ENCODE data around the gene CEP170. TPM values are rescaled to one million over a fixed set of nuclear protein-coding genes. Genes with fewer than 3 reads are reported as not detected.
"Not testable (repeated sequence)": the region's sequence is repeated elsewhere in the genome, so short reads cannot be mapped to it uniquely, and the experiment has no call there.

CEP170 gene
- total and polyA plus RNA-seq, 10 of the 15 experiments (the other 5 are each of a cell fraction or from before 2014, with no cell fraction given) = 15.0 to 67.3 (median 40.2) TPM

GRCh38 chr1:243114059-243114713, 140.9 kb downstream of the CEP170 start:
- H3K4me3 ChIP-seq; H3K9ac ChIP-seq (ENCODE audit: control insufficient read depth, insufficient read depth, low read length); H4K20me1 ChIP-seq (ENCODE audit: control insufficient read depth, insufficient read depth); RAD21 ChIA-PET (ENCODE audit: unreplicated experiment); CTCF ChIA-PET; H3K27me3 ChIP-seq (replicated peaks in 1 of 2; ENCODE audit: control insufficient read depth in 2 of 2, insufficient read depth in 2 of 2, low read length in 1 of 2); H3K4me1 ChIP-seq (ENCODE audit: control insufficient read depth, insufficient read depth, low read length); H3K79me2 ChIP-seq (ENCODE audit: control insufficient read depth, insufficient read depth, low read length); intact Hi-C loops (cut with micrococcal nuclease; ENCODE audit: unreplicated experiment); H3K9me3 ChIP-seq (replicated peaks; ENCODE audit: control insufficient read depth, insufficient read depth, low read length); H3K36me3 ChIP-seq (ENCODE audit: control insufficient read depth in 2 of 2, insufficient read depth in 2 of 2, low read length in 1 of 2); H3K27ac ChIP-seq (ENCODE audit: control insufficient read depth, insufficient read depth); SMC1A ChIA-PET (ENCODE audit: uncharacterized antibody, unreplicated experiment); in situ Hi-C loops (cut with MboI); BruUV-seq (replicated peaks); POLR2A ChIA-PET: not testable (repeated sequence)
- TF ChIP-seq NFIC (IDR thresholded peaks at IDR 0.05; ENCODE audit: low read depth, low read length) = 0 out of 2 replicates have a peak, but pooled peaks have one; percentile 14
- peak; percentile 70 for TF ChIP-seq MEF2B (IDR thresholded peaks at IDR 0.05; ENCODE audit: partially characterized antibody, poor library complexity, severe bottlenecking)
- peak; percentile 28 for TF ChIP-seq RUNX3 (IDR thresholded peaks at IDR 0.05; ENCODE audit: low read length)
- Histone ChIP-seq H3K4me2 (ENCODE audit: control insufficient read depth, insufficient read depth) (peak overlapping the region; percentile 60), H2AFZ (ENCODE audit: control insufficient read depth, low read depth, low read length) (peak overlapping the region; percentile 71)
- DNase-seq (ENCODE audit: low read depth, low spot score) (peak; percentile 44), ATAC-seq (peak; percentile 92), FAIRE-seq (peak; percentile 83)
- under 1% methylated on average over 8 of the region's 8 CpGs for WGBS (ENCODE audit: insufficient coverage, insufficient replicate concordance, low lambda C conversion rate, missing lambda C conversion rate)

DNA sequence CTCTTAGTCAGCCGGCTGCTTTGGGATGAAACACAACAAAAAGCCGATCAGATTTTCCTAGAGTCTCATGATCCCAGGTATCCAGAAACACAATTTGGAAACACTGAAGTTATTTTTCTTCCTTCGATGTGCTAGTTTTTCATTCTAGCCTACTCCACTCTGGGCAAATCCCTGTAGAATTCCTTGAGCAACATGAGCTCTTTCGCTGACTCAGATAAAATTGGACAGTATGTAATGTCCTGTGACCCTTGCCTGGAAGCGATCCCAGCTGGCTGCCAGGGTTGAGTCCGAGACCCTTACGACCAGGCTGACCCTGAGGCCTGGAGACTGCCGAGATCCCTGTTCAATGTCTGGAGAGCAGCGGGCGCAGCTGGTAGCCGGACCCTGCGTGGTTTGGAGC, 147.9 kb downstream of the CEP170 start:
- H3K79me2 ChIP-seq (ENCODE audit: control insufficient read depth, insufficient read depth, low read length); RAD21 ChIA-PET (ENCODE audit: unreplicated experiment); in situ Hi-C loops (cut with MboI): not testable (repeated sequence)

GRCh38 chr1:243105652-243106332, 149.3 kb downstream of the CEP170 start:
- H3K4me3 ChIP-seq; H3K4me1 ChIP-seq (ENCODE audit: control insufficient read depth, insufficient read depth, low read length); H3K9ac ChIP-seq (ENCODE audit: control insufficient read depth, insufficient read depth, low read length); CTCF ChIA-PET; SMC1A ChIA-PET (ENCODE audit: uncharacterized antibody, unreplicated experiment); DNase-seq (ENCODE audit: low read depth, low spot score); H2AFZ ChIP-seq (ENCODE audit: control insufficient read depth, low read depth, low read length); RAD21 ChIA-PET (ENCODE audit: unreplicated experiment); H3K4me2 ChIP-seq (ENCODE audit: control insufficient read depth, insufficient read depth); H3K36me3 ChIP-seq (ENCODE audit: control insufficient read depth in 2 of 2, insufficient read depth in 2 of 2, low read length in 1 of 2); BruUV-seq (replicated peaks); in situ Hi-C loops (cut with MboI); H4K20me1 ChIP-seq (ENCODE audit: control insufficient read depth, insufficient read depth); H3K9me3 ChIP-seq (replicated peaks; ENCODE audit: control insufficient read depth, insufficient read depth, low read length); intact Hi-C loops (cut with micrococcal nuclease; ENCODE audit: unreplicated experiment); H3K27me3 ChIP-seq (replicated peaks in 1 of 2; ENCODE audit: control insufficient read depth in 2 of 2, insufficient read depth in 2 of 2, low read length in 1 of 2); H3K27ac ChIP-seq (ENCODE audit: control insufficient read depth, insufficient read depth); H3K79me2 ChIP-seq (ENCODE audit: control insufficient read depth, insufficient read depth, low read length); ATAC-seq; FAIRE-seq; POLR2A ChIA-PET: not testable (repeated sequence)
- 29% methylated on average over 6 of the region's 6 CpGs for WGBS (ENCODE audit: insufficient coverage, insufficient replicate concordance, low lambda C conversion rate, missing lambda C conversion rate)

More for the DNA sequence above, 147.9 kb downstream of the CEP170 start:
- ATAC-seq; H2AFZ ChIP-seq (ENCODE audit: control insufficient read depth, low read depth, low read length); SMC1A ChIA-PET (ENCODE audit: uncharacterized antibody, unreplicated experiment); H3K9me3 ChIP-seq (replicated peaks; ENCODE audit: control insufficient read depth, insufficient read depth, low read length); H3K4me3 ChIP-seq; H3K27me3 ChIP-seq (replicated peaks in 1 of 2; ENCODE audit: control insufficient read depth in 2 of 2, insufficient read depth in 2 of 2, low read length in 1 of 2); BruUV-seq (replicated peaks); H3K27ac ChIP-seq (ENCODE audit: control insufficient read depth, insufficient read depth); intact Hi-C loops (cut with micrococcal nuclease; ENCODE audit: unreplicated experiment); H3K9ac ChIP-seq (ENCODE audit: control insufficient read depth, insufficient read depth, low read length); POLR2A ChIA-PET; H3K4me1 ChIP-seq (ENCODE audit: control insufficient read depth, insufficient read depth, low read length); CTCF ChIA-PET; H3K36me3 ChIP-seq (ENCODE audit: control insufficient read depth in 2 of 2, insufficient read depth in 2 of 2, low read length in 1 of 2); H3K4me2 ChIP-seq (ENCODE audit: control insufficient read depth, insufficient read depth); DNase-seq (ENCODE audit: low read depth, low spot score); H4K20me1 ChIP-seq (ENCODE audit: control insufficient read depth, insufficient read depth); FAIRE-seq: not testable (repeated sequence)
- WGBS (ENCODE audit: insufficient coverage, insufficient replicate concordance, low lambda C conversion rate, missing lambda C conversion rate) = 92% methylated on average over 12 of the region's 12 CpGs
